DND-41 (cell line): ENCODE measurements around the gene XRN1.
"Not testable (repeated sequence)": the region's sequence is repeated elsewhere in the genome, so short reads cannot be mapped to it uniquely, and the experiment has no call there.

Experiments used
- ATAC-seq: fragments of 200-7000 bp; cut with Tn5 transposase; 3 replicates; pipeline ENCODE4 v1.9.1; 2021; ENCODE audit warnings: low read depth; ENCODE audit not compliant: insufficient read depth
- DNase-seq: peaks from one replicate; pipeline ENCODE4 v3.0.0-alpha.2; 2020
- H2AFZ ChIP-seq: 2 replicates; pipeline ENCODE4 v1.6.0; 2012; ENCODE audit warnings: low read depth, low read length
- H3K27ac ChIP-seq: 2 replicates; pipeline ENCODE4 v1.5.1; 2012; ENCODE audit warnings: low read length, inconsistent platforms
- H3K27me3 ChIP-seq: fragments of 200-600 bp; sonication (generic); 2 replicates; pipeline ENCODE4 v1.6.0; 2012; ENCODE audit warnings: low read length, mild to moderate bottlenecking, inconsistent platforms; ENCODE audit not compliant: insufficient read depth, poor library complexity
- H3K36me3 ChIP-seq: 2 replicates; pipeline ENCODE4 v1.5.1; 2012; ENCODE audit warnings: low read length, inconsistent platforms; ENCODE audit not compliant: insufficient read depth
- H3K4me1 ChIP-seq: 2 replicates; pipeline ENCODE4 v1.5.1; 2012; ENCODE audit warnings: mild to moderate bottlenecking, low read length; ENCODE audit not compliant: insufficient read depth
- H3K4me2 ChIP-seq: 2 replicates; pipeline ENCODE4 v1.6.0; 2012; ENCODE audit warnings: mild to moderate bottlenecking, moderate library complexity, low read length, inconsistent platforms; ENCODE audit not compliant: insufficient read depth
- H3K4me3 ChIP-seq, 2 experiments: fragments of 200-600 bp in 1 of 2; shearing (Covaris generic) in 1 of 2; 2 replicates each; pipeline ENCODE4 v1.5.1; 2012 to 2016; ENCODE audit warnings: inconsistent platforms in 2 of 2, low read length in 2 of 2, mild to moderate bottlenecking in 2 of 2, low read depth in 1 of 2, moderate library complexity in 1 of 2
- H3K79me2 ChIP-seq: 2 replicates; pipeline ENCODE4 v1.6.0; 2012; ENCODE audit warnings: low read length, inconsistent platforms; ENCODE audit not compliant: insufficient read depth
- H3K9ac ChIP-seq: 2 replicates; pipeline ENCODE4 v1.6.0; 2012; ENCODE audit warnings: low read depth, mild to moderate bottlenecking, inconsistent platforms, low read length, moderate library complexity
- H3K9me3 ChIP-seq: 2 replicates; pipeline ENCODE4 v1.5.1; 2012; ENCODE audit warnings: low read length, moderate library complexity, mild to moderate bottlenecking, inconsistent platforms; ENCODE audit not compliant: insufficient read depth, severe bottlenecking
- H4K20me1 ChIP-seq: 2 replicates; pipeline ENCODE4 v1.6.0; 2012; ENCODE audit warnings: low read length; ENCODE audit not compliant: insufficient read depth
- CTCF ChIP-seq: IDR thresholded peaks from 2 replicates; pipeline ENCODE4 v1.5.1; 2012; ENCODE audit warnings: borderline replicate concordance, low read length, moderate library complexity, mild to moderate bottlenecking; ENCODE audit not compliant: poor library complexity, severe bottlenecking; ENCODE audit errors: extremely low read depth
- EZH2 ChIP-seq: IDR thresholded peaks from 3 replicates; pipeline ENCODE4 v1.6.1; 2012; ENCODE audit warnings: borderline replicate concordance, low read depth, mild to moderate bottlenecking, moderate library complexity, low read length, inconsistent platforms; ENCODE audit not compliant: severe bottlenecking

The XRN1 gene

GRCh38 chr3:142348460-142348859 is 99.4 kb downstream of the XRN1 start:
- Histone ChIP-seq H3K27ac (no peak overlapping the region), H3K9ac (no peak overlapping the region), H3K4me1 (no peaks in the 10 kb centered on the region), H3K4me3 (no peak overlapping the region), H3K36me3 (peaks cover 71% of the 10 kb centered on the region), H2AFZ (no peak overlapping the region), H3K9me3 (no peaks in the 10 kb centered on the region), H3K79me2 (no peaks in the 10 kb centered on the region), H3K4me2 (no peak overlapping the region), H3K27me3 (no peaks in the 10 kb centered on the region), H4K20me1 (no peaks in the 10 kb centered on the region)
- ATAC-seq (no peak), DNase-seq (no peak)
- no peak for TF ChIP-seq EZH2
- TF ChIP-seq CTCF, result no peak

GRCh38 chr3:142337994-142338393 is 109.8 kb downstream of the XRN1 start:
- Histone ChIP-seq H3K4me3 (no peak overlapping the region), H3K27me3 (no peaks in the 10 kb centered on the region), H4K20me1 (no peaks in the 10 kb centered on the region), H3K9ac (no peak overlapping the region), H3K79me2 (no peaks in the 10 kb centered on the region), H3K9me3 (peaks cover 3% of the 10 kb centered on the region), H3K4me1 (no peaks in the 10 kb centered on the region), H3K4me2 (no peak overlapping the region), H3K36me3 (peaks cover 68% of the 10 kb centered on the region), H2AFZ (no peak overlapping the region), H3K27ac (no peak overlapping the region)
- no peak for ATAC-seq
- no peak for TF ChIP-seq CTCF
- TF ChIP-seq EZH2, result no peak
- DNase-seq, result no peak

GRCh38 chr3:142332390-142332789 is 115.4 kb downstream of the XRN1 start:
- Histone ChIP-seq H3K79me2 (no peaks in the 10 kb centered on the region), H2AFZ (no peak overlapping the region), H3K27ac (no peak overlapping the region), H3K4me3 (no peak overlapping the region), H4K20me1 (no peaks in the 10 kb centered on the region), H3K4me1 (no peaks in the 10 kb centered on the region), H3K9me3 (no peaks in the 10 kb centered on the region), H3K9ac (no peak overlapping the region), H3K4me2 (no peak overlapping the region), H3K36me3 (peaks cover 64% of the 10 kb centered on the region), H3K27me3 (no peaks in the 10 kb centered on the region)
- ATAC-seq, result no peak
- TF ChIP-seq CTCF (no peak), EZH2 (no peak)
- DNase-seq, result no peak

GRCh38 chr3:142324275-142324953 is 123.4 kb downstream of the XRN1 start:
- not testable (repeated sequence) for H3K27ac ChIP-seq, H3K9me3 ChIP-seq

More at GRCh38 chr3:142324275-142324953, 123.4 kb downstream of the XRN1 start:
- not testable (repeated sequence) for H3K9ac ChIP-seq, H3K4me3 ChIP-seq, DNase-seq, H3K4me1 ChIP-seq, H2AFZ ChIP-seq, ATAC-seq, H3K27me3 ChIP-seq, H3K4me2 ChIP-seq, H3K79me2 ChIP-seq, H4K20me1 ChIP-seq
- peaks cover 36% of the 10 kb centered on the region for H3K36me3 ChIP-seq
